Nephron (organoid): ENCODE data around the gene SLC30A2.

Experiments
- H3K27ac Mint-ChIP-seq, 3 experiments: 2 replicates each; pipeline ENCODE4 v1.8.0; 2020; ENCODE audit warnings: mixed read lengths in 3 of 3, mild to moderate bottlenecking in 2 of 3, moderate library complexity in 1 of 3
- H3K27me3 Mint-ChIP-seq: 2 replicates; pipeline ENCODE4 v1.8.0; 2021; ENCODE audit warnings: low read depth, mild to moderate bottlenecking, moderate library complexity, mixed read lengths
- H3K36me3 Mint-ChIP-seq: 2 replicates; pipeline ENCODE4 v1.8.0; 2020; ENCODE audit warnings: low read depth, mixed read lengths
- H3K4me1 Mint-ChIP-seq: 2 replicates; pipeline ENCODE4 v1.8.0; 2020; ENCODE audit warnings: mixed read lengths
- H3K4me3 Mint-ChIP-seq, 3 experiments: 2 replicates each; pipeline ENCODE4 v1.8.0; 2020; ENCODE audit warnings: mild to moderate bottlenecking in 3 of 3, mixed read lengths in 3 of 3, moderate library complexity in 2 of 3
- H3K9me3 Mint-ChIP-seq: 2 replicates; pipeline ENCODE4 v1.8.0; 2020; ENCODE audit warnings: mixed read lengths
- CTCF ChIP-seq, 3 experiments: fragments of 200-600 bp; sonication (generic); IDR thresholded peaks; one replicate each; pipeline ENCODE4 v1.5.0; 2021; ENCODE audit warnings: antibody characterized with exemption in 3 of 3; ENCODE audit not compliant: unreplicated experiment in 3 of 3

SLC30A2 gene

GRCh38 chr1:26079960-26080814, 34.3 kb upstream of the SLC30A2 start:
- no peak overlapping the region for H3K4me3 Mint-ChIP-seq
- TF ChIP-seq CTCF (IDR thresholded peaks at IDR 0.05; ENCODE audit: unreplicated experiment in 3 of 3), result no peak
- H3K36me3 Mint-ChIP-seq, result no peaks in the 10 kb centered on the region
- peaks cover 24% of the 10 kb centered on the region for H3K27me3 Mint-ChIP-seq
- H3K4me1 Mint-ChIP-seq, result peaks cover 12% of the 10 kb centered on the region
- H3K27ac Mint-ChIP-seq, result no peak overlapping the region
- no peaks in the 10 kb centered on the region for H3K9me3 Mint-ChIP-seq

GRCh38 chr1:26079178-26079563, 33.3 kb upstream of the SLC30A2 start:
- peaks cover 12% of the 10 kb centered on the region for H3K4me1 Mint-ChIP-seq
- H3K36me3 Mint-ChIP-seq, result no peaks in the 10 kb centered on the region
- H3K9me3 Mint-ChIP-seq, result no peaks in the 10 kb centered on the region
- no peak overlapping the region for H3K27ac Mint-ChIP-seq
- no peak overlapping the region for H3K4me3 Mint-ChIP-seq
- TF ChIP-seq CTCF (IDR thresholded peaks at IDR 0.05; ENCODE audit: unreplicated experiment in 3 of 3), result no peak
- peaks cover 20% of the 10 kb centered on the region for H3K27me3 Mint-ChIP-seq

GRCh38 chr1:26078286-26079177, 32.6 kb upstream of the SLC30A2 start:
- Mint-ChIP-seq H3K9me3 (no peaks in the 10 kb centered on the region), H3K27ac (no peak overlapping the region), H3K27me3 (peaks cover 19% of the 10 kb centered on the region), H3K4me3 (no peak overlapping the region), H3K36me3 (no peaks in the 10 kb centered on the region), H3K4me1 (peaks cover 12% of the 10 kb centered on the region)
- no peak for TF ChIP-seq CTCF (IDR thresholded peaks at IDR 0.05; ENCODE audit: unreplicated experiment in 3 of 3)

- Mint-ChIP-seq H3K4me3 (no peak overlapping the region), H3K36me3 (no peaks in the 10 kb centered on the region), H3K27me3 (peaks cover 28% of the 10 kb centered on the region), H3K4me1 (peaks cover 18% of the 10 kb centered on the region), H3K9me3 (no peaks in the 10 kb centered on the region), H3K27ac (no peak overlapping the region)
- no peak for TF ChIP-seq CTCF (IDR thresholded peaks at IDR 0.05; ENCODE audit: unreplicated experiment in 3 of 3)
These were observed 31.6 kb upstream of the SLC30A2 start for GRCh38 chr1:26077524-26077923.

- Mint-ChIP-seq H3K4me1 (peaks cover 24% of the 10 kb centered on the region), H3K27ac (no peak overlapping the region), H3K4me3 (no peak overlapping the region), H3K27me3 (peaks cover 37% of the 10 kb centered on the region), H3K9me3 (no peaks in the 10 kb centered on the region), H3K36me3 (no peaks in the 10 kb centered on the region)
- no peak for TF ChIP-seq CTCF (IDR thresholded peaks at IDR 0.05; ENCODE audit: unreplicated experiment in 3 of 3)
These were observed 29.7 kb upstream of the SLC30A2 start for GRCh38 chr1:26075421-26076144.
